ENCODE results near the gene MAN1C1.

The MAN1C1 gene

GRCh38 chr1:25651036-25651640 lies 34.5 kb downstream of the MAN1C1 start:
- TF ChIP-seq CTCF (IDR thresholded peaks at IDR 0.05; ENCODE audit: low read depth, low read length) (no peak), EZH2phosphoT487 (IDR thresholded peaks at IDR 0.05; ENCODE audit: low read depth) (no peak)
- H3K27ac ChIP-seq (ENCODE audit: low read length): no peak overlapping the region
- H3K4me1 ChIP-seq (ENCODE audit: low read length): no peaks in the 10 kb centered on the region
- H3K9ac ChIP-seq (ENCODE audit: low read length): no peak overlapping the region
- H3K27me3 ChIP-seq (ENCODE audit: low read depth, low read length): no peaks in the 10 kb centered on the region
- no peak overlapping the region for H3K4me3 ChIP-seq (ENCODE audit: low read length)
- H3K4me2 ChIP-seq (ENCODE audit: low read length): no peak overlapping the region
- H3K79me2 ChIP-seq (ENCODE audit: low read length): no peaks in the 10 kb centered on the region
- H3K9me3 ChIP-seq (ENCODE audit: insufficient read depth, low read length): no peaks in the 10 kb centered on the region
- no peaks in the 10 kb centered on the region for H3K36me3 ChIP-seq (replicated peaks; ENCODE audit: low read depth, low read length)
- no peak overlapping the region for H2AFZ ChIP-seq (ENCODE audit: low read depth, low read length)
- H4K20me1 ChIP-seq (ENCODE audit: insufficient read depth, low read length): no peaks in the 10 kb centered on the region

GRCh38 chr1:25651824-25652741 lies 35.5 kb downstream of the MAN1C1 start:
- Histone ChIP-seq H3K4me1 (ENCODE audit: low read length) (no peaks in the 10 kb centered on the region), H2AFZ (ENCODE audit: low read depth, low read length) (no peak overlapping the region), H3K27ac (ENCODE audit: low read length) (no peak overlapping the region), H3K36me3 (replicated peaks; ENCODE audit: low read depth, low read length) (no peaks in the 10 kb centered on the region), H3K27me3 (ENCODE audit: low read depth, low read length) (no peaks in the 10 kb centered on the region), H3K9me3 (ENCODE audit: insufficient read depth, low read length) (no peaks in the 10 kb centered on the region), H3K79me2 (ENCODE audit: low read length) (no peaks in the 10 kb centered on the region), H3K4me3 (ENCODE audit: low read length) (no peak overlapping the region), H3K9ac (ENCODE audit: low read length) (no peak overlapping the region), H3K4me2 (ENCODE audit: low read length) (no peak overlapping the region), H4K20me1 (ENCODE audit: insufficient read depth, low read length) (no peaks in the 10 kb centered on the region)
- TF ChIP-seq CTCF (IDR thresholded peaks at IDR 0.05; ENCODE audit: low read depth, low read length): no peak
- TF ChIP-seq EZH2phosphoT487 (IDR thresholded peaks at IDR 0.05; ENCODE audit: low read depth): no peak

- no peaks in the 10 kb centered on the region for H3K79me2 ChIP-seq (ENCODE audit: low read length)
- no peak overlapping the region for H2AFZ ChIP-seq (ENCODE audit: low read depth, low read length)
- no peak overlapping the region for H3K9ac ChIP-seq (ENCODE audit: low read length)
- H3K4me1 ChIP-seq (ENCODE audit: low read length): no peaks in the 10 kb centered on the region
- H3K4me2 ChIP-seq (ENCODE audit: low read length): no peak overlapping the region
- no peaks in the 10 kb centered on the region for H4K20me1 ChIP-seq (ENCODE audit: insufficient read depth, low read length)
- no peaks in the 10 kb centered on the region for H3K36me3 ChIP-seq (replicated peaks; ENCODE audit: low read depth, low read length)
- H3K27me3 ChIP-seq (ENCODE audit: low read depth, low read length): no peaks in the 10 kb centered on the region
- H3K27ac ChIP-seq (ENCODE audit: low read length): no peak overlapping the region
- H3K9me3 ChIP-seq (ENCODE audit: insufficient read depth, low read length): no peaks in the 10 kb centered on the region
- no peak for TF ChIP-seq CTCF (IDR thresholded peaks at IDR 0.05; ENCODE audit: low read depth, low read length)
- TF ChIP-seq EZH2phosphoT487 (IDR thresholded peaks at IDR 0.05; ENCODE audit: low read depth): no peak
- no peak overlapping the region for H3K4me3 ChIP-seq (ENCODE audit: low read length)
Measured at GRCh38 chr1:25653558-25653957, 37.0 kb downstream of the MAN1C1 start.

- Histone ChIP-seq H3K79me2 (ENCODE audit: low read length) (no peaks in the 10 kb centered on the region), H2AFZ (ENCODE audit: low read depth, low read length) (no peak overlapping the region), H3K9me3 (ENCODE audit: insufficient read depth, low read length) (no peaks in the 10 kb centered on the region), H3K4me1 (ENCODE audit: low read length) (no peaks in the 10 kb centered on the region), H3K4me2 (ENCODE audit: low read length) (no peak overlapping the region), H4K20me1 (ENCODE audit: insufficient read depth, low read length) (no peaks in the 10 kb centered on the region), H3K27me3 (ENCODE audit: low read depth, low read length) (no peaks in the 10 kb centered on the region), H3K36me3 (replicated peaks; ENCODE audit: low read depth, low read length) (no peaks in the 10 kb centered on the region), H3K9ac (ENCODE audit: low read length) (no peak overlapping the region), H3K4me3 (ENCODE audit: low read length) (no peak overlapping the region), H3K27ac (ENCODE audit: low read length) (no peak overlapping the region)
- TF ChIP-seq EZH2phosphoT487 (IDR thresholded peaks at IDR 0.05; ENCODE audit: low read depth): no peak
- no peak for TF ChIP-seq CTCF (IDR thresholded peaks at IDR 0.05; ENCODE audit: low read depth, low read length)
Measured at GRCh38 chr1:25654109-25654660, 37.6 kb downstream of the MAN1C1 start.

Data from OCI-LY3 (cell line).